HG03060 (cell line): ENCODE results near the gene TUBA8.
"Not testable (repeated sequence)": the region's sequence is repeated elsewhere in the genome, so short reads cannot be mapped to it uniquely, and the experiment has no call there.

Experiments used
- ATAC-seq: cut with Tn5 transposase; IDR thresholded peaks from one replicate; pipeline ENCODE4 v1.9.1; 2021; ENCODE audit warnings: low read depth, moderate number of reproducible peaks; ENCODE audit not compliant: unreplicated experiment

Gene TUBA8

GRCh38 chr22:18123476-18124025 is 12.9 kb downstream of the TUBA8 start:
- ATAC-seq = not testable (repeated sequence)

- ATAC-seq = no peak
Observed at GRCh38 chr22:18126606-18127005, 16.0 kb downstream of the TUBA8 start.

- ATAC-seq = no peak
Observed at GRCh38 chr22:18130018-18130417, 19.4 kb downstream of the TUBA8 start.

DNA sequence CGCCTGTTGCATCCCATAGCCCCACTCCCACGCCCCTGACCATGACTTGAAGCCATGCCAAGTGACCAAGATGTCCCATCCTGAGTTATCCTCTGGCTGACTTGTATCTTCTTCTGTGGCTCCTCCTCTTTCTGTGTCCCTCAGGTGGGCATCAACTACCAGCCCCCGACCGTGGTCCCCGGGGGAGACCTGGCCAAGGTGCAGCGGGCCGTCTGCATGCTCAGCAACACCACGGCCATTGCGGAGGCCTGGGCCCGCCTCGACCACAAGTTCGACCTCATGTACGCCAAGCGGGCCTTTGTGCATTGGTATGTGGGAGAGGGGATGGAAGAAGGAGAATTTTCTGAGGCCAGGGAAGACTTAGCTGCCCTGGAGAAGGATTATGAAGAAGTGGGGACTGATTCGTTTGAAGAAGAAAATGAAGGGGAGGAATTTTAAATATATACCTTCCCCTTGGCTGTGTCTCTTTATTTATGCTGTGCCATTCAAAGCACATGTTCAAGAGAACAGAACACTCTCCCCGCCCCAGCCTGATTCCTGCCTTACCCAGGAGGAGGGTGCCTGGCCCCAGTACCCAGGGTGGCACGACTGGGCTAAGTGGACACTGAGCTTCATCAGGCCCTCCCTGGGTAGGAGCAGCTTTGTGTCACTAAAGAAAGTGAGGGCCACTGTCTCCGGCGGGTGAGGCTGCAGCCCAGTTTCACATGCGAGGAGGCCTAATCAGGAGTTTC is 20.3 kb downstream of the TUBA8 start:
- no peak for ATAC-seq

- no peak for ATAC-seq
Observed at GRCh38 chr22:18133452-18133851, 22.8 kb downstream of the TUBA8 start.

GRCh38 chr22:18136563-18137320 is 26.1 kb downstream of the TUBA8 start:
- no peak for ATAC-seq

- not testable (repeated sequence) for ATAC-seq
Observed at GRCh38 chr22:18141004-18141403, 30.4 kb downstream of the TUBA8 start.

DNA sequence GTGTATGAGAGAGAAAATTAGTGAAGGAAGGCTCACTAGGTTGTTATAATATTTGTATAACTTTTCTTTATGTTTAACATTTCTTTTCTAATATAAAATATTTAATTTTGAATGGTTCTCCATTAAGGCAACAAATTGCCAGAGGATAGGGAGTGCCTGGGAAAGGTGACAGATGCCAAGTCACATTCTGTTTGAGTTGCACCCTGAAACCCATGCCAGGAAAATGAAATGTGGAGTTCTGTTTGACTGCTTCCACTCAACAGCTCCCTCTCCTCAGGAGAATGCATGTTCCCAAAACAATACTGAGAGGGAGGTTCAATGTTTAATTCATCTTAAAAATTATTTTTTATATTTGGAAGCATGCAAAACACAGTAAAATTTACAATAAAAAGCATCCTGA is 33.5 kb downstream of the TUBA8 start:
- ATAC-seq = no peak

DNA sequence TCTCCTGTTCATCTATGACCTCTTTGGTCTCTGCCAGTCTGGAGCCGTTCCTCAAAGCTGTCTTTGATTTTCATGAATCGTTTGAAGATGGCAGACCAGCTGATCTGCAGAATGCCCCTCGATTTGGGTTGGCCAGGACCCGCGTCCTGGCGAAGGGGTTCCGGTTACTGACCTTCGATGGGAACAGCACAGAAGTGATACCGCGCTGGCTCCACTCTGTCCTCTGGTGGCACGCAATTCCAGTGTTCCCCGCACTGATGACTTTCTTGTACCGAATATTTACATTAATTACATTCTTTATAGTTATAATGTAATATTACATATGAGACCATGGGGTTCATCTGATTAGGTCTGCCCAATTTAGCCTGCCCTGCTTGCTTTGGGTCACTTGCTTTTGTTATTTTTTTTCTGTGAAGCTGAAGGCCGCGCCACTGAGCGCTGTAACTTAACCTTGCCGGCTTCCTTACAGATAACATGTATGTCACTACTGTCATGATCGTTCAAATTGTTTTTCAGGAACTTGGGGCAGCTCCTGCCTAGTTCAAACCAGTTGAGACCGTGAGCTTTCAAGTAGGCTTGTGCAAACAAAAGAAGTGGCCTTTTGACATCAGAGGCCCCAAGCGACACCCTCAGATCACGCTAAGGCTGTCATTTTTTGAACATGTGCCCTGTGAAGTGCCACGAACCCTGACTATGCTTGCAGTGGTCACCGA is 35.2 kb downstream of the TUBA8 start:
- ATAC-seq = no peak

GRCh38 chr22:18146389-18146753 is 35.8 kb downstream of the TUBA8 start:
- no peak for ATAC-seq

GRCh38 chr22:18147791-18148190 is 37.2 kb downstream of the TUBA8 start:
- ATAC-seq = no peak

GRCh38 chr22:18148293-18148965 is 37.8 kb downstream of the TUBA8 start:
- no peak for ATAC-seq

DNA sequence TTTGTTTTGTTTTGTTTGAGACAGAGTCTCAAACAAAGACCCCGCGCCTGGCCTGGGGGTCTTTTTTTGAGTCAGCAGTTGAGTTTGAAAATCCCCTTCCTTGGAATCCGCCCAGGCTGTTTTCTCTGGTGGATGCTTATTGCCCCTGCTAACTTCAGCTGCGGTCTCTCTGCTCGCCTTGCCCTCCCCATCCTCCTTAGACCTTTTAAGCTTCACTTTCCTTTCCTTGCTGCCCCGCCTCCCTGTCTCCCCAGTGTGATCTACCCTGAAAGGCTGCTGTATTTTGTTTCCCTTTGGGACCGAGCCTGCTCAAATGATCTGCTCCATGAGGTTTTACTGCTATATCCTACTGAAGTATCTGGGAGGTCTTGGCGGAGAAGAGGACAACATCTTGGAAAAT is 41.9 kb downstream of the TUBA8 start:
- ATAC-seq = no peak

DNA sequence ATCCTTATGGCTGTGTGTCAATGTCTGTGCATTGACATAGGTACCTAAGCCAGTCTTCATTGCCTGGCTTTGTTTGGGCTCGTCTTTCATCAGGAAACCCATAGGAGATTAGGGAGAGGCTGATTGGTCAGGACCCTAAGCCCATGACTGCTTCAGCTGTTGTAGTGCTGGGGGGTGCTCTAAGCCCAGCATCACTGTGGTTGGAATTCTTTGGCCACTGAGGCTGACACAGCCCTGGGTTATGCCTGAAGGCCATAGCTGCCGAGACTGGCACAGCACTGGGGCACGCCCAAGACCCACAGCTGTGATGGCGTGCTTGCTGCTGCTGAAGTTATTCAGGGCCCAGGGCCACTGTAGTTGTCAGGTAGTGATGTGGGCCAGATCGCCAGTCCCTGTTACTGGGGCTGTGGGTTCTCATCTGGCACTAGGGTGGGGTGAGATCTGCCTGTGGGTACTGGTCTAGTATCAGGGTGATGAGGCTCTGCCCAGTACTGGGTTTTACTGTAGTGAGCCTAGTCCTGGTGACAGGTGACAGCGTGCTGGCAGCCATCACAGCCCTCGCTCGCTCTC is 44.3 kb downstream of the TUBA8 start:
- ATAC-seq = no peak

GRCh38 chr22:18155546-18155945 is 44.9 kb downstream of the TUBA8 start:
- ATAC-seq = not testable (repeated sequence)

GRCh38 chr22:18156878-18157713 is 46.5 kb downstream of the TUBA8 start:
- ATAC-seq = no peak

GRCh38 chr22:18157714-18158028 is 47.1 kb downstream of the TUBA8 start:
- ATAC-seq = no peak

DNA sequence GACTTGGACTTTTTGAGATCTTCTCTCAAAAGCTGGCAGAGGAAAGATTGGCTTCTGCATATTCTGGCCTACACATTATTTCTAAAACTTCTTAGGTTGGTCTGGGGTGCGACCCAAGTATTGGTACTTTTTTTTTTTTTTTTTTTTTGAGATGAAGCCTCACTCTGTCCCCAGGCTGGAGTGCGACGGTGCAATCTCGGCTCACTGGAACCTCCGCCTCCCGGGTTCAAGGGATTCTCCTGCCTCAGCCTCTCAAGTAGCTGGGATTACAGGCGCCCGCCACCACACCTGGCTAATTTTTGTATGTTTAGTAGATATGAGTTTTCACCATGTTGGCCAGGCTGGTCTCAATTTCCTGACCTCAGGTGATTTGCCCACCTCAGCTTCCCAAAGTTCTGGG is 50.0 kb downstream of the TUBA8 start:
- ATAC-seq = not testable (repeated sequence)

DNA sequence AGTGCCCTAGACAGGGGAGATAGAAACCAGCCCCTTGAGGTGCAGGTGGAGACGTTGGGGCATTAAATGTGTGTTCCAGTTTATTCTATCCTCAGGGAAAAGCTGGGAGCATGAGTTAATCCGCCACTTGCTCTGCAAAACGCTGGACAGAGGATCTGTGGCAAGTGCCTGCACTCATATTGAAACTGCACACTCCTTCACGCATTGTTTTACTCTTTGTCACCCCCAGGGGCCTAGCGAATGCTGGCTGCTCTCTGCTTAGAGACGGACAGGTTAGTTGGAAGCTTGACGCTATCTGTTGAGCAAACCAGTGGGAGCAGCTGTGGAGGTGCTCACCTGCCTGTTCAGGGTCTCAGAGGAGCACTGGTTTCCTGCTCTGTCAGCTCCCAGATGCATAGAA is 53.2 kb downstream of the TUBA8 start:
- not testable (repeated sequence) for ATAC-seq

DNA sequence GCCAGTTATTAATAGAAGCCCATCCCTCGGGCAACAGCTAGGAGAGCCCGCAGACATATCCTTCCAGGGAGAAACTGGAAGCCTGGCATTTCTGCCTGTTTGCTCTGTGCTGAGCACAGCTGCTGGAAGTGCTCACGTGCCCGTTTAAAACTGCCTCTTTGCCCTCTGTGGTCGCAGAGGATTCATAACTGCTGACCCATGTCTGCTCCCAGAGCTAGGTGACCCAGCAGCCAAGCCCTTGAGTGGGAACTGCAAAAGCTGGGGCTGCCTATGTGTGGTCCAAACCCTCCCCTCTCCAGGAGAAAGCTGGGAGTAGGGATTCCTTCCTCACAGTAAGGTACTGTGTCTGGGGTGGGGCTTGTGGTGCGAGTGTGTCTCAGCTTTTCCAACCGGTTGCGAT is 54.0 kb downstream of the TUBA8 start:
- ATAC-seq = not testable (repeated sequence)
